MCF 10A (cell line): Measurements from ENCODE around the gene SPINK4. TPM values are rescaled to one million over a fixed set of nuclear protein-coding genes. Genes with fewer than 3 reads are reported as not detected.

ENCODE experiments used
- BruUV-seq: library from RNA; stranded (reverse); fragments of 400-500 nt; replicated peaks from 2 replicates; lab custom pipeline; 2021; lab: Mats Ljungman, UMichigan
- CTCF ChIA-PET: fragments of 300-600 bp; sonication (Branson Sonifier 250); formaldehyde crosslinking; extraction: SDS; loops from one replicate; lab custom pipeline; 2021; ENCODE audit warnings: antibody characterized with exemption, inconsistent platforms; lab: Yijun Ruan, JAX
- POLR2A ChIA-PET: fragments of 300-600, 350-650 bp; sonication (Branson Sonifier 250); formaldehyde crosslinking; extraction: SDS; loops from one replicate; lab custom pipeline; 2020; ENCODE audit warnings: antibody characterized with exemption, inconsistent platforms; lab: Yijun Ruan, JAX
- DNase-seq: peaks from one replicate; pipeline ENCODE4 v3.0.0-alpha.2; 2018; ENCODE audit not compliant: unreplicated experiment
- H3K27ac Mint-ChIP-seq: one replicate; pipeline ENCODE4 v1.8.0; 2022; ENCODE audit warnings: mild to moderate bottlenecking, low read depth, mixed read lengths; ENCODE audit not compliant: unreplicated experiment
- H3K27me3 Mint-ChIP-seq: one replicate; pipeline ENCODE4 v1.8.0; 2022; ENCODE audit warnings: mixed read lengths; ENCODE audit not compliant: insufficient read depth, unreplicated experiment
- H3K36me3 Mint-ChIP-seq: one replicate; pipeline ENCODE4 v1.8.0; 2022; ENCODE audit warnings: mild to moderate bottlenecking, moderate library complexity, mixed read lengths; ENCODE audit not compliant: insufficient read depth, unreplicated experiment
- H3K4me1 Mint-ChIP-seq: one replicate; pipeline ENCODE4 v1.8.0; 2022; ENCODE audit warnings: mixed read lengths; ENCODE audit not compliant: insufficient read depth, unreplicated experiment
- H3K4me3 Mint-ChIP-seq: one replicate; pipeline ENCODE4 v1.8.0; 2022; ENCODE audit warnings: mild to moderate bottlenecking, moderate library complexity, mixed read lengths; ENCODE audit not compliant: unreplicated experiment
- H3K9me3 Mint-ChIP-seq: one replicate; pipeline ENCODE4 v1.8.0; 2022; ENCODE audit warnings: mixed read lengths; ENCODE audit not compliant: unreplicated experiment
- CTCF ChIP-seq: fragments of 200-600 bp; IDR thresholded peaks from one replicate; pipeline ENCODE4 v1.8.0; 2022; ENCODE audit warnings: antibody characterized with exemption, mild to moderate bottlenecking; ENCODE audit not compliant: unreplicated experiment
- intact Hi-C: fragments of 100-400 bp; cut with micrococcal nuclease; formaldehyde crosslinking; loops from 2 replicates; pipeline ENCODE4 v1.14.1; 2022
- total RNA-seq: library from RNA; stranded (reverse); gene quantifications from 2 replicates; pipeline ENCODE4 v1.2.3, GENCODE V29; 2022

The SPINK4 gene
- total RNA-seq, 1 experiment from 2014 or later = not detected

GRCh38 chr9:33196736-33197135 is 43.2 kb upstream of the SPINK4 start:
- ChIA-PET POLR2A (interaction anchor here (0.7 kb wide), 1 partner anchor 9 kb away, joined by 3 read pairs; no protein-coding TSS in a partner anchor), CTCF (interaction anchor here (0.6 to 0.7 kb wide), 2 partner anchors 17 to 1573 kb away, joined by 3 to 4 read pairs; no protein-coding TSS in a partner anchor)
- H3K27me3 Mint-ChIP-seq = no peaks in the 10 kb centered on the region

GRCh38 chr9:33197279-33198152 is 42.5 kb upstream of the SPINK4 start:
- peaks cover 7% of the 10 kb centered on the region for H3K4me1 Mint-ChIP-seq
- no peak for TF ChIP-seq CTCF
- BruUV-seq = no TSS peak
- no peak overlapping the region for H3K4me3 Mint-ChIP-seq
- no peak for DNase-seq
- H3K27me3 Mint-ChIP-seq = no peaks in the 10 kb centered on the region
- CTCF ChIA-PET = interaction anchor here (0.6 to 1.0 kb wide), 3 partner anchors 9 to 1574 kb away, joined by 3 to 4 read pairs (median 3); no protein-coding TSS in a partner anchor
- POLR2A ChIA-PET = interaction anchor here (0.7 kb wide), 1 partner anchor 10 kb away, joined by 3 read pairs; no protein-coding TSS in a partner anchor
- no peaks in the 10 kb centered on the region for H3K36me3 Mint-ChIP-seq
- H3K27ac Mint-ChIP-seq = no peak overlapping the region
- intact Hi-C loops = no loop called here
- no peaks in the 10 kb centered on the region for H3K9me3 Mint-ChIP-seq

More at GRCh38 chr9:33196736-33197135, 43.2 kb upstream of the SPINK4 start:
- H3K9me3 Mint-ChIP-seq = no peaks in the 10 kb centered on the region
- DNase-seq = no peak
- intact Hi-C loops = no loop called here
- no TSS peak for BruUV-seq
- H3K4me3 Mint-ChIP-seq = no peak overlapping the region
- peaks cover 7% of the 10 kb centered on the region for H3K4me1 Mint-ChIP-seq
- no peak for TF ChIP-seq CTCF
- H3K36me3 Mint-ChIP-seq = no peaks in the 10 kb centered on the region
- H3K27ac Mint-ChIP-seq = no peak overlapping the region

GRCh38 chr9:33198165-33198564 is 41.8 kb upstream of the SPINK4 start:
- no peak for TF ChIP-seq CTCF
- Mint-ChIP-seq H3K4me1 (peaks cover 7% of the 10 kb centered on the region), H3K9me3 (no peaks in the 10 kb centered on the region), H3K27me3 (no peaks in the 10 kb centered on the region), H3K4me3 (no peak overlapping the region), H3K27ac (no peak overlapping the region), H3K36me3 (no peaks in the 10 kb centered on the region)
- peak; percentile 36 for DNase-seq
- intact Hi-C loops = no loop called here
- CTCF ChIA-PET = interaction anchor here (0.7 to 1.0 kb wide), 2 partner anchors 9 to 28 kb away, joined by 3 read pairs; no protein-coding TSS in a partner anchor
- POLR2A ChIA-PET = no interaction called here
- no TSS peak for BruUV-seq

- Mint-ChIP-seq H3K9me3 (no peaks in the 10 kb centered on the region), H3K36me3 (no peaks in the 10 kb centered on the region), H3K4me1 (no peaks in the 10 kb centered on the region), H3K4me3 (no peak overlapping the region), H3K27ac (no peak overlapping the region), H3K27me3 (peaks cover 10% of the 10 kb centered on the region)
- TF ChIP-seq CTCF = no peak
- no peak for DNase-seq
- ChIA-PET CTCF (interaction anchor here (0.6 to 1.3 kb wide), 3 partner anchors 9 to 116 kb away, joined by 3 to 4 read pairs (median 3); no protein-coding TSS in a partner anchor), POLR2A (interaction anchor here (0.7 kb wide), 1 partner anchor 39 kb away, joined by 3 read pairs; no protein-coding TSS in a partner anchor)
- BruUV-seq = no TSS peak
- intact Hi-C loops = no loop called here
These were observed 37.9 kb upstream of the SPINK4 start for GRCh38 chr9:33202018-33202417.
